Stimulated activated CD4-positive, alpha-beta T cell treated with anti-CD3 and anti-CD28 coated beads, Interleukin-4, amount 100 ng/mL, for 1 hour (primary cell): ENCODE results near the gene MGAM2.

Experiments used
- DNase-seq: peaks from one replicate; pipeline ENCODE4 v3.0.0-alpha.2; 2020

Gene MGAM2

DNA sequence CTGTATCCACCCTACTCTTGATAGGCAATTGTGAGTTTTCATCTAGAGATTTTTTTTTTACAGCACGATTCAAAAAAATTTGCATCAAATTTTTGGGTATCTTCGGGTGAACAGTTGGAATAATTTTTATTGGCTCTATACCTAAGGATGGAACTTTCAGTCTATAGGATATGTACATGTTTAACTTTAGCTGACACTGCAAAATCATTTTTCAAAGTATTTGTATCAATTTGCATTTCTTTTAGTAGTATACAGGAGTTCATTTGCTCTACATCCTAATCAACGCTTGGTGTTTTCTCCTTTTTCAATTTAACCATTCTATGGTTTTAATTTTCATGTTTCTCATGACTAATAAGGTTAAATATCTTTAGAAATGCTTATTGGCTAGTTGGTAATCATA is 11.7 kb downstream of the MGAM2 start:
- DNase-seq: no peak

DNA sequence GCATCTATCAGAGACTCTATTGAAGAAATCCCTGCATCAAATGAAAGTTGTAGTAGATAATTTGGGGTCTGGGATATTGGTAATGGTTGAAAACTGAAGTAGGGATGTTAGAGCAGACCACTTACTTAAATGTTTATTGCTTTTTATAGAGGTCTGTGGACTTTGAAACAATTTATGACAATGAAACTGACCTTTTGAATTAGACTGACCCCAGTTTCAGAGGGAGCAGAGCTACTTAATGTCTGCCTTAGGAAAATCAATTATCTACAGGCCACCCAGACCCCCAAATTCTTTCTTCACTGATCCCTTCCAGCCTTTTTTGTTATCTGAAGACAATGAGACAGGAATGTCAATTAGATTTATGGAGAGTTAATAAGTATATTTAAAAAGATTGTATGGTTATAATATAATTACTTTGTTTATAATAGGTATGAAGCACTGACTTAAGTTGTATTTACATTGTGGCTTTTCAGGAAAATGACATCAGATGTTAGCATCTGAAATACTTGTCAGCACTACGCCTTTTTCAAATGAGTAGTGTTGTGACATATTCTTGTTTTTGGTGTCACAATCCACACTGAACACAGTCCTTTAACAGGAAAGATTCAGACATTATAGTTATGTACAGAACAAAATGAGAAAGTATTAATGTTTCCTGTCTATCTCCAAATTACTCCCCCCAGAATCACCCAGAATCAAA is 13.9 kb downstream of the MGAM2 start:
- DNase-seq: no peak

DNA sequence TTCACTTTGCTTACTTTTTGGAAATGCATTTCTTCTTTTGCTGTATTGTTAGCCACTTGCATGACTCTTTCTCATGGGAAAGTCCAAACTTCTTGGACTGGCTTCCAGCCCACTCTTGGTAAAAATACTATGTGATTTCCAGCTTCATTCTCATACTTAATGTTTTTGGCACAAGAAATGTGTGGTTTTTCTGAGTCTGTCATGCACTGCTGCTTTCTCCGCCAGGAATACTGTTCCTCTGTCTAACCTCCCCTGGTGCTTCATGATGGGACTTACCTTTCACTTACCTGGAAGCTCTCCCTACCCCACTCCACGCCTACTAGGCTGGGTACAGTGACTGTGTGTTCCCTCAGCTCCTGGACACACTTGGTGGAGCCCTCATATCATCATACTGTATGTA is 18.7 kb downstream of the MGAM2 start:
- DNase-seq: no peak

DNA sequence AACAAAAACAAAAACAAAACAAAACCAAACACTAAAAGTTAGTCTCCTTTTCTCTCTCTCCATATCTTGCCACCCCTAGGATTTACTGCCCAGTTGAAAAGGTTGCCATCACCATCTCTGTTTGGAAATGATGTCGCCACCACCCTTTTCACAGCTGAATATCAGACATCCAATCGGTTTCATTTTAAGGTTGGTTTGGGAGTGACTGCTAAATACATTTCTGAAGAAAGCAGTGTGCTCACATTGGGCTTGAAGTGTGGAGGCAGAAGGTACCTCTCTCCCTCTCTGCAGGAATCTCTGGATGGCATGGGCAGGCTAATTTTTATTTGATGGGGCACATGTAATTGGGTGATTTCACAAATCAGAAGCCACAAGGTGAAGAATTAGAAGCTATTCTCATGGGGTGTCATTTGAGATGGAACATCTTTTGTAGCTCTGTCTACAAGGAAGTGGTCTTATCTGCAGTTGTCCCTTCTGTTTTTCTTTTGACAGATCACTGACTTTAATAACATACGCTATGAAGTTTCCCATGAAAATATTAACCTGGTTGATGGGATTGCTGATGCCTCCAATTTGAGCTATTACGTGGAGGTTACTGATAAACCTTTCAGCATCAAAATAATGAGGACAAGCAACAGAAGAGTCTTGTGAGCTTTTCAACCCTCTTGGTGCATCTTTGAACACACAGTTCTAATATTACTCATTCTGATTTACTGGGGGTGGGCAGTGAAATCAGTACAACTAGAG is 20.1 kb downstream of the MGAM2 start:
- DNase-seq: no peak

DNA sequence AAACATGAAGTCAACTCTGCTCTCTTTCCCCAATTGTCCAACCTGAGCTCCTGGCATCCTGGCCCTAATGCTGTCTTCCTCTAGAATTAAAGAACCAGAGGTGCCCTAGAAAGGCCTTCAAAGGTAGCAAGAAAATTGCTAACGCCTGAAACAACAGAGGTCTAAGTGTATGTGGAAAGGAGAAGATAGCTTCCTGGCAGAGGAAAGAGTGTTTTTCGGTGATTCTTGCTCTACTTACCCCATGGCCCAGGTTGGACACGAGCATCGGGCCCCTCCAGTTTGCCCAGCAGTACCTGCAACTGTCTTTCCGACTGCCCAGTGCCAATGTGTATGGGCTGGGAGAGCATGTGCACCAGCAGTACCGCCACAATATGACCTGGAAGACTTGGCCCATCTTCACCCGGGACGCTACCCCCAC is 22.2 kb downstream of the MGAM2 start:
- DNase-seq: no peak

DNA sequence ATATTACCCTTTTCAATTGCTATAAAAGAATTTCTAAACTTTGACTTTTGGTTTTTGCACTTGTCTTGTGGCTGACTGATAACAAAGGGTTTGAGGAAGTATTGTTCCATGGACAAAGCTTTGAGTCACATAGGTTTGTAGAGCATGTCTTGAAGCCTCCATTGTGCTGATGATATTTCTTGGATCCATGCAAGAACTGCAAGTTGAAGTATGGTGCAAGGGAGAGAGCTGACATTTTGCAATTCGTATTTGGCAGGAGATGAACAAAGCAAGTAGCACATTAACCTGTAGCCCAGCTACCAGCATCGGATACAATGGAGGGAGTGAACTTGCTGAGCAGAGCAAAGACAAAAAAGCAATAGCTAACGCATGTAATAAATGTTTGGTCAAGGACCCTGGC is 23.4 kb downstream of the MGAM2 start:
- no peak for DNase-seq

DNA sequence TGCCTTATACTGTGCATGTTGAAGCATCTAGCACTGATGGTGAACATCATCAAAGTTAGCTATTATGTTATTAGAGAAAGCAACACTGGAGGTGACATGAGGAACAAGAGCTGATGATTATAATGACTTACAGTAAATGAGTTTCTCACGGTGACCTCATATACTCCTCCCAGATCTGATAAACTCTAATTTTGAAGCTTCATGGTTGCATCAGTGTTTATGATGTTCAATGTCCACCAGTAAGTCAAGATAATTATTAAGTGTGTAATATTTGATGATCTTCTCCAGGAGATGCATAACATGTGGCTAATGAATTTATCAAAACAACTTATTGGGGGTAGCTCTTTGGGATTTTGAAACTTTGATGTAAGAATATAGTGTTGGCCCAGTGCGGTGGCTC is 27.5 kb downstream of the MGAM2 start:
- no peak for DNase-seq

DNA sequence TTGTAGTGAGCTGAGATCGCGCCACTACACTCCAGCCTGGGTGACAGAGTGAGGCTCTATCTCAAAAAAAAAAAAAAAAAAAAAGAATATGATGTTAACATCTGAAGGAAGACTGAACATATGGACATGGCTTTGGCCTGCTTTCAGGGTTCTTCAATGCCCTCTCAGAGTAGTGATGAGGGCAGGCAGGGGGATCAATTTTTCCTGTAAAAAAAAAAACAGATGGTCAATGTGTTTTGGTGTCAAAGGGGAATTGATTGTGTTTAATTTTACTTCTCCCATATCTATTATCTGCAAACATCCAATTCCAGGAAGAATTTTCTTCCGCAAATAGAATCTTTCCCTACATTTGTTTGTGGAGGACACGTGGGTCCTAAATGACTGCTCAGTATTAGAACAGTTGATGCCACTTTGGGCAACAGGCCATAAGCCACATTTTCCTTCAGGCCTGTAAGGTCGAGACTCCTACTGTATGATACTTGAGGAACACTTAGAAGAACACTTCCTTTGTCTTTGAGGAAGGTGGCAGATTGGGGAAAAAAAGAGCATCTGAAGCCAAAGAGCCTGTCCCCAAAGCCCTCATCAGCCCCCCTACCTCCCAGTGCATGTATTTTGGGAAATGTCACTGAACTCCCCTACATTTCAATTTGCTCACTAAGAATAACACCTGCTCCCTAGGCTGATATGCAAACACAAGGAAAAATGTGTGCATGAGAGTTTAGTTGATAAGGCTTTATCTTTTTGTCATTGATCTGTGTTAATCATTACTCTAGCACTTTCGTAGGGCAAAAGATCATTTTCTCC is 28.3 kb downstream of the MGAM2 start:
- no peak for DNase-seq

DNA sequence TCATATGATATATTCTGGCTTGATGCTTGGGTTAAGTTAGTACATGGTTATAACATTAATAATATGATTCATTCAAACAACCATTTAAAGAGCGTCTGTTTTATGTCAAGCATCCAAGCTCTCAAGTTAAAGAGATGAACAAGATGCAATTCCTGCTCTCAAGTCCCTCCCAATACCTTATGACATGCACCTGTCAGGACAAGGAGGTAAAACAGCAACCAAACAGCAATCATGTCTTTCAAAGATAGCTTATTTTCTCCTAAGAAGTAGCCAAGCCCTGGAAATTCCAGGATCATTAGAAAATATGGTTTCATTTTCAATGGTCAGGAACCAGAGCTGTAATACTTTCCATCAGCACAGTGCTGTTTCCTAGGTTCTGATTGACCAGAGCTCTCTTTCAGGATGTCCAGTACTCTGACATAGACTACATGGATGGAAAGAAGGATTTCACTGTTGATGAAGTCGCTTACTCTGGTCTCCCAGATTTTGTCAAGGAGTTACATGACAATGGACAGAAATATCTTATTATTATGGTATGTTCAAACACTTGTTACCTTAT is 29.0 kb downstream of the MGAM2 start:
- no peak for DNase-seq

DNA sequence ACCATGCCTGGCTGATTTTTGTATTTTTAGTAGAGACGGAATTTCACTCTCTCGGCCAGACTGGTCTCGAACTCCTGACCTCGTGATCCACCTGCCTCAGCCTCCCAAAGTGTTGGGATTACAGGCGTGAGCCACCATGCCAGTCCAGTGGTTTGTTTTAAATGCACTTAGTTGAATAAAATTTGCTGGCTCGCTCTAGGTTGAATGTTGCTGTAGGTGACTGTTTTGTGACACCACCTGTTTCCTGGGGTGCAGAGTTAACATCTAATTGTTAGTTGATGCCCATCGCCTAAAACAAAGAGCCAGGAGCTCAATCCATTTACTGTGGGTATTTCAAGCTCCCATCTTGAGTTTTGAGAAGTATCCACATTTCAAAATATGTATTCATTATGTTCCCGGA is 31.2 kb downstream of the MGAM2 start:
- no peak for DNase-seq

DNA sequence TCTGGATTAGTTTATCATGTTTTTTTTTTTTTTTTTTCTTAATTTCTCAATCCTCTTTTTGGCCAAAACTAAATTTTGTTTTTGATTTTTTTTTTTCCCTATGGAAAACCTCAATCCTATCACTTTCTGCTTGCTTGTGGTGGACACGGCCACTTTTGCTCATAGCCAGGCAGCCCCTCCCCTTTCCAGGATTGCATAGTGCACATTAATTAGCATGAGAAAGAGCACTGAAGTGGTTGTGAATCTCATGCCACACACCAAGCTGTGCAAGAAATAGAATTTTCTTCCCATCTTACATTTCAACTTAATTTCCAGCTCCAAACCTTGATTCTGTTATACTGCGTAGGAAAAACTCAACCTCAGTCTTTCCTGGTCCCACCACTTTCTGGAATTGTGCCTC is 34.6 kb downstream of the MGAM2 start:
- no peak for DNase-seq

DNA sequence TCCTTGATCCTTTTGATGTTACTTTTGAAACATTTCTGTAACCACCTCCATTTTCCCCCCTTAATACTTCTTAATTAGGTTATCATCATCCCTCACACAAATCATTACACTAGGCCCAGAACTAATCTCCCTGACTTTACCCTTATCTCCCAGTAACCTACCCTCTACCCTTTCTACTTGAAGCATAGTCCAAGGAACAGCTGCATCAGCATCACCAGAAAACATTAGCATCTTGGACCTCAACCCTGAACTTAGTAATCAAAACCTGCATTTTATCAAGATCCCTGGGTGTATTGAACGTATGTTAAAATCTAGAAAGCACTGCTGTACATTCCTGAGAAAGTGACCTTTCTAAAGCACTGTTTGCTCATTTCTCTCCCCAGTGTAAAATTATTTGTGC is 38.8 kb downstream of the MGAM2 start:
- no peak for DNase-seq

DNA sequence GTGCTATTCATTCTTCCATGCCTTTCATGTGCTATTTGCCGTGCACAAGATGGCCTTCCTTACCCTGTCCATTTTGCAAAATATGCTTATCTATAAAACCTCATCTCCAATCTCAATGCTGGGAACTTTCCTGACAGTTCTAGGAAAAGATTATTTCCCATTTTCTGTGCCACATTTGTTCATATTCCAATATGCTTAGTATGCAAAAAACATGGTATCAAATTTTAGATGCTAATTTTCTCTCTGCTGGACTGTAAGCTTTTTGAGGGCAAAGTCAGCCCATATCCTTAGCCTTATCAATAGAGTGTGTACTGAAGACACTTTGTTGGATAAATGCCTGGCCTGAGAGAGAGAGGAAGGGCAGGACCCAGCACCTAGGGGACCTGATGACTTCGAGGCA is 39.4 kb downstream of the MGAM2 start:
- DNase-seq: no peak

DNA sequence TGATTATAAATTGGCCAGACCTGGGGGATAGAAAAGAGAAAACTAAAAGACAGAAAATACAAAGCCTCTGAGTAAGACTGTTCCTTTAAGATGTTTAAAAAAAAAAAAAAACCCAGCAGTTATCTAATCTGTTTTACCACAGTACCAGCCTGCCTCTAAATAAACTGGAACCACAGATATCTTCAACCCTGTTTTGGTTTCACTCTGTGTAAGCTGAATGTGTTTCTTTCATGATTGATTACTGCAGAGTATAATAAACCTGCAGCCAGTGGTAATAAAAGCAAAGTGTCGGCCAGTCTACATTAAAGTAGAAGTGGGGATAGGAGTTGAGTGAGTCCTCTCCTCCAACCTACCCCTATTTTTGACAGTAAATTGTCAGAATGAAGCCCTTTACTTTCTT is 40.6 kb downstream of the MGAM2 start:
- DNase-seq: no peak

DNA sequence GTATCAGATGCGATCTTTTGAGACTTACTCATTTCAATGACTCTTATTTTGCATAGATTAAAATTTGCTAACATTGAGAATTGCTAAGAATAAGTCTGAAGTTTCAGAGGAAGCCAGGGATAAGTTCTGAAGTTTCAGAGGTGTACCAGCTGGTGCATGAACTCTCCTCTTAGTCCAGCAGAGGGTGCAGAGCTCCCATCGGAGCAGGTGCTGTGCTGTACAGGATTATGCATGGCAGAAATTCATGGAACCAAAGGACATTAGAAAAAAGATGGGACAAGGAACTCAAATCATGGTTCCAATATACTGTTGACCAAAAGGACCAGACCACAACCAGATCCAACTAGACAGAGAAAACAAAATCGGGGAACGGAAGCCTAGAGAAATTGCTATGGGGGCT is 41.9 kb downstream of the MGAM2 start:
- DNase-seq: no peak

DNA sequence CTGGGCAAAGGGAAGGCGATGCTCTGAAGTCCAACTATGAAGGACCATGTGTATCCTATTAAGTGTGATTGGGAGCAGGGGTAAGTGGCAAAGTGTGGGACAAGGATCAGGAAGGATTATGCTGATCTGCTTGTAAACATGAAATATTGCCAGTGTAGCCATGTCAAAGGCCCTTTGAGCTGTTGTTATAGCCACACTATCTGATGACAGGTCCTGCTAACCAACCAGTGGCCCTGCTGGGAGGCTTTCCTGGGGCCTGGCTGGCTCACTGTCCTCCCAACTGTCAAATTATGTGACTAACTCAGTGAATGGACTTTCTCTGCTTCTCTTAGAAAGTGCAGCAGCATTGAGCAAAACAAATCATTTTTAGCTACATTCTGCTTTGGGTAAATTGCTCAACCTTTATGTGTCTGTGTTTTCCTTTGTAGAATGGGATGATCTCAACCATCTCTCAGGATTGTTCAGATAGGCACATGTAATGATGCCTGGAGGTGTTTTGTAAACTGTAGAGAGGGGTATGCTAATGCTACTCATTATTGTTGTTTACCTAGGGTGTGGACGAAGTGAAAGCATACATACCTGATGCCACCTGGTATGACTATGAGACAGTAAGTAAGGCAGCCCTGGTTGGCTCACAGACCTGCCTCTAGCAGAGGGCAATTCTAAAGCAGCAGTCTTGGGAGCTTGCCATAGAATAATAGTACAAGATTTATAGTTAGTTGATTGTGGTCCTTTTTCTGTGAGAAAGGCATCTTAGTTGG is 47.4 kb downstream of the MGAM2 start:
- no peak for DNase-seq

DNA sequence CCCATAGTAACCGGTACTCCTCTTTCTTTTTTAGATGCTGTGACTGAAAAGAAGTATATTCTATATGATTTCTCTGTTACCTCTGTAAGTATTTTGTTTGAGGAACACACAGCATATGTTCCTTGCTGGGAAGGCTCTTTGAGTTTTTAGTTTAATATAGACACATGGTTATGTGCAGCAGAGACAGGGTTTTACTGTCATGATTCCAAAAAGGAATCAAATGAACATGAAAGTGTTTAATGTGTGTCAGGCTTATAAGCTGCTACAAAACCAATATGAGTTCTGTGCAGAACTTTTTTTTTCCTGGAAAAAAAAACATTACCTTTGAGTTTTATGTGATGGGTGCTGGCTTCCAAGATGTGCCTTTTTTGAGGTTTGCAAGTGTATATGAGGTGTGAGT is 50.4 kb downstream of the MGAM2 start:
- no peak for DNase-seq

DNA sequence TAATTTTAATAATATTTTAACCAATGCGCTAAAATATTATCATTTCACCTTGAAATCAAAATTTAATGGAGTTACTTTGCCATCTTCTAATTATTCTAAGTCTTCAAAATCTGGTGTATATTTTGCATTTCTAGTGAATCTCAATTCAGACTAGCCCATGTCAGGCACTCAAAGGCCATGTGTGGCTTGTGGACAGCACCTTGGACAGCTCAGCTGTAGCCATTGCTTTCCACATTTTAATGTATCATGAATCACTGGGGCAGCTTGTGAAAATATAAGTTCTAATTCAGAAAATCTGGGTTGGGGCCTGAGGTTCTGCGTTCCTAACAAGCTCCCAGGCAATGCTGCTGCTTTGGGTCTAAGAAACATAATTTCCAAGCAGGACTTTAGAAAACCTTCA is 57.2 kb downstream of the MGAM2 start:
- no peak for DNase-seq

DNA sequence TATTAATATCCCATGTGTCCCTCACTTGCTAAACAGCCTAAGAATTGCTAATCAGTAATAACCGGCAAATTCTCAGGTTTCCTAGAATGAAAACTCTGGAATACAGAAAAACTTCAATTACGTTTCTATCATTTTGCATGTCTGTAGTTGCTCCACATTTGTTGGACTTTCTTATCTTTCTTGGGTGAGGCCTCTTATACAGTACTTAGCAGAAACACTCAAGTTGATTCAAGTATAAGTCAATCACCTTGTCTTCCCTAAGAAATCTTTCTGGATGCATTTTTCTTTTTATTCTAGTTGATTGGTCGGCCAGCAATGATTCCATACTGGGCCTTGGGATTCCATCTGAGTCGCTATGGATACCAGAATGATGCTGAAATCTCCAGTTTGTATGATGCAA is 61.4 kb downstream of the MGAM2 start:
- DNase-seq: no peak

DNA sequence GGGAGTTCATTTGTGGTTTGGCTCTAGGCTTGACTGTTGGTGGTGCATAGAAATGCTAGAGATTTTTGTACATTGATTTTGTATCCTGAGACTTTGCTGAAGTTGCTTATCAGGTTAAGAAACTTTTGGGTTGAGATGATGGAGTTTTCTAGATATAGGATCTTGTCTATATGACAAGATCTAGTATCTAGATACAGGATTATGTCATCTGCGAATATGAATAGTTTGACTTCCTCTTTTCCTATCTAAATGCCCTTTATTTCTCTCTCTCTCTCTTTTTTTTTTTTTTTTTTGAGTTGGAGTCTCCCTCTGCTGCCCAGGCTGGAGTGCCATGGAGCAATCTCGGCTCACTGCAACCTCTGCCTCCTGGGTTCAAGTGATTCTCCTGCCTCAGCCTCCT is 62.9 kb downstream of the MGAM2 start:
- DNase-seq: no peak

DNA sequence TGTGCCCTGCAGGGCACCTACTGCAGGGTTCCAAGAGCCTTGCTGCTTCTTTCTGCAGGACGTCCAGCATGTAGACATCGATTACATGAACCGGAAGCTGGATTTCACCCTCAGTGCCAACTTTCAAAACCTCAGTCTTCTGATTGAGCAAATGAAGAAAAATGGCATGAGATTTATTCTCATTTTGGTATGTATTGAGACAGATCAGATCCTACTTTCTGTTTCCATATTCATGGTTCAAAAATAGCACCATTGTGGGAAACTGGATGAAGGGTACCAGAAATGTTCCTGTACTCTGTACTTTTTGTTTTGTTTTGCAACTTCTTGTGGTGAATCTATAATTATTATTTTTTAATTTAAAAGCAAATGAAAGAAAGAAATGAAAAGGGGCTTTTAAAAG is 64.1 kb downstream of the MGAM2 start:
- DNase-seq: no peak

DNA sequence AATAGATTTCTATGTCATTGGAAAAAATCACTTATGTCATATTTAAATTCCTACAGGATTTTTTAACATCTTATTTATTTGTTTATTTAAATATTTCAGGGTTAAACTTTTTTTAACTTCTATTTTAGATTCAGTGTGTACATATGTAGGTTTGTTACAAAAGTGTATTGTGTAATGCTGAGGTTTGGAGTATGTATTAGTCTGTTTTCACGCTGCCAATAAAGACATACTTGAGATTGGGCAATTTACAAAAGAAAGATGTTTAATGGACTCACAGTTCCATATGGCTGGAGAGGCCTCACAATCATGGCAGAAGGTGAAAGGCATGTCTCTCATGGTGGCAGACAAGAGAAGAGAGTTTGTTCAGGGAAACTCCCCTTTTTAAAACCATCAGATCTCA is 65.4 kb downstream of the MGAM2 start:
- DNase-seq: no peak

DNA sequence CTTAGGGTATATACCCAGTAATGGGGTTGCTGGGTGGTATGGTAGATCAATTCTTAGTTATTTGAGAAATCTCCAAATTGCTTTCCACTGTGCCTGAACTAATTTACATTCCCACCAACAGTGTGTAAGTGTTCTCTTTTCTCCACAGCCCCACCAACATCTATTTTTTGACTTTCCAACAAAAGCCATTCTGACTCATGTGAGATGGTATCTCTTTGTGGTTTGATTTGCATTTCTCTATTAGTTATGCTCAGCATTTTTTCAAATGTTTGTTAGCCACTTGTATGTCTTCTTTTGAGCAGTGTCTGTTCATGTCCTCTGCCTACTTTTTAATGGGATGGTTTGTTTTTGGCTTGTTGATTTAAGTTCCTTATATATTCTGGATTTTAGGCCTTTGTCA is 66.4 kb downstream of the MGAM2 start:
- DNase-seq: no peak
